Measurements from ENCODE around the gene KDSR.

- TF ChIP-seq POLR2AphosphoS5 (IDR thresholded peaks at IDR 0.05), result peak in 1 of 3 donors; percentile 17
- TF ChIP-seq CTCF (IDR thresholded peaks at IDR 0.05), result no peak
Observed at GRCh38 chr18:63284173-63284799, 82.7 kb downstream of the KDSR start.

Measured in stomach (tissue), 4 donors.